HCEC 1CT (cell line): ENCODE data around the gene C10orf67.
"Not testable (repeated sequence)": the region's sequence is repeated elsewhere in the genome, so short reads cannot be mapped to it uniquely, and the experiment has no call there.

Experiments
- DNase-seq: peaks from one replicate; pipeline ENCODE4 v3.0.0-alpha.2; 2017

The C10orf67 gene

GRCh38 chr10:23263441-23264164 is 81.0 kb downstream of the C10orf67 start:
- DNase-seq: no peak

GRCh38 chr10:23262928-23263327 is 81.7 kb downstream of the C10orf67 start:
- no peak for DNase-seq

- DNase-seq: no peak
Measured at GRCh38 chr10:23258516-23258915, 86.1 kb downstream of the C10orf67 start.

- DNase-seq: no peak
Measured at GRCh38 chr10:23253780-23254179, 90.8 kb downstream of the C10orf67 start.

GRCh38 chr10:23252859-23253258 is 91.7 kb downstream of the C10orf67 start:
- not testable (repeated sequence) for DNase-seq

- DNase-seq: not testable (repeated sequence)
Measured at GRCh38 chr10:23241779-23242178, 102.8 kb downstream of the C10orf67 start.

GRCh38 chr10:23238015-23238414 is 106.6 kb downstream of the C10orf67 start:
- no peak for DNase-seq

- DNase-seq: no peak
Measured at GRCh38 chr10:23230582-23230981, 114.0 kb downstream of the C10orf67 start.

- DNase-seq: no peak
Measured at GRCh38 chr10:23217471-23217870, 127.1 kb downstream of the C10orf67 start.

- no peak for DNase-seq
Measured at GRCh38 chr10:23205972-23206642, 138.5 kb downstream of the C10orf67 start.

- no peak for DNase-seq
Measured at GRCh38 chr10:23204773-23205172, 139.8 kb downstream of the C10orf67 start.

GRCh38 chr10:23203369-23204325 is 140.9 kb downstream of the C10orf67 start:
- DNase-seq: no peak

GRCh38 chr10:23202779-23203178 is 141.8 kb downstream of the C10orf67 start:
- no peak for DNase-seq

- DNase-seq: no peak
Measured at GRCh38 chr10:23201837-23202236, 142.8 kb downstream of the C10orf67 start.

- DNase-seq: no peak
Measured at GRCh38 chr10:23200997-23201652, 143.5 kb downstream of the C10orf67 start.

- DNase-seq: no peak
Measured at GRCh38 chr10:23200586-23200985, 144.0 kb downstream of the C10orf67 start.

- DNase-seq: no peak
Measured at GRCh38 chr10:23199768-23200511, 144.7 kb downstream of the C10orf67 start.

GRCh38 chr10:23198940-23199767 is 145.4 kb downstream of the C10orf67 start:
- no peak for DNase-seq

GRCh38 chr10:23198610-23198939 is 146.0 kb downstream of the C10orf67 start:
- no peak for DNase-seq

- DNase-seq: no peak
Measured at GRCh38 chr10:23197416-23197861, 147.2 kb downstream of the C10orf67 start.

GRCh38 chr10:23196915-23197314 is 147.7 kb downstream of the C10orf67 start:
- no peak for DNase-seq
